HG03521 (cell line): ENCODE measurements around the gene TIAM1.

Experiments used
- ATAC-seq: cut with Tn5 transposase; IDR thresholded peaks from one replicate; pipeline ENCODE4 v1.9.1; 2021; ENCODE audit warnings: mild to moderate bottlenecking, moderate library complexity; ENCODE audit not compliant: unreplicated experiment

TIAM1 gene

GRCh38 chr21:31290765-31291164 is 53.3 kb downstream of the TIAM1 start:
- ATAC-seq: no peak

GRCh38 chr21:31289702-31290101 is 54.4 kb downstream of the TIAM1 start:
- no peak for ATAC-seq

- no peak for ATAC-seq
Measured at GRCh38 chr21:31288191-31288590, 55.9 kb downstream of the TIAM1 start.

GRCh38 chr21:31287201-31287600 is 56.9 kb downstream of the TIAM1 start:
- no peak for ATAC-seq

- ATAC-seq: no peak
Measured at GRCh38 chr21:31286621-31287020, 57.4 kb downstream of the TIAM1 start.

GRCh38 chr21:31284797-31285397 is 59.2 kb downstream of the TIAM1 start:
- ATAC-seq: no peak

GRCh38 chr21:31283025-31283424 is 61.0 kb downstream of the TIAM1 start:
- ATAC-seq: no peak

GRCh38 chr21:31282095-31282709 is 61.9 kb downstream of the TIAM1 start:
- no peak for ATAC-seq

GRCh38 chr21:31281561-31281960 is 62.5 kb downstream of the TIAM1 start:
- no peak for ATAC-seq

GRCh38 chr21:31279986-31280385 is 64.1 kb downstream of the TIAM1 start:
- ATAC-seq: no peak

GRCh38 chr21:31279214-31279613 is 64.8 kb downstream of the TIAM1 start:
- no peak for ATAC-seq

- ATAC-seq: no peak
Measured at GRCh38 chr21:31278511-31279130, 65.4 kb downstream of the TIAM1 start.

GRCh38 chr21:31276663-31277062 is 67.4 kb downstream of the TIAM1 start:
- ATAC-seq: no peak

- no peak for ATAC-seq
Measured at GRCh38 chr21:31275901-31276300, 68.2 kb downstream of the TIAM1 start.

GRCh38 chr21:31273278-31273677 is 70.8 kb downstream of the TIAM1 start:
- ATAC-seq: no peak

GRCh38 chr21:31268090-31268489 is 76.0 kb downstream of the TIAM1 start:
- ATAC-seq: no peak

GRCh38 chr21:31267644-31268043 is 76.4 kb downstream of the TIAM1 start:
- ATAC-seq: no peak

- ATAC-seq: no peak
Measured at GRCh38 chr21:31266241-31266640, 77.8 kb downstream of the TIAM1 start.

- no peak for ATAC-seq
Measured at GRCh38 chr21:31265366-31266013, 78.6 kb downstream of the TIAM1 start.

- ATAC-seq: no peak
Measured at GRCh38 chr21:31264574-31264973, 79.5 kb downstream of the TIAM1 start.

- no peak for ATAC-seq
Measured at GRCh38 chr21:31262728-31263127, 81.3 kb downstream of the TIAM1 start.

GRCh38 chr21:31261759-31262158 is 82.3 kb downstream of the TIAM1 start:
- ATAC-seq: no peak
